K562 (cell line): Measurements from ENCODE around the gene RDH16. TPM values are rescaled to one million over a fixed set of nuclear protein-coding genes. Genes with fewer than 3 reads are reported as not detected.

Experiments
- BCOR ChIP-seq: fragments of 450-650 bp; IDR thresholded peaks from 2 replicates; pipeline ENCODE4 v1.6.1; 2016
- CBFA2T2 ChIP-seq: fragments of 450-650 bp; conservative IDR thresholded peaks from 2 replicates; pipeline ENCODE4 v1.6.1; 2017; ENCODE audit warnings: mild to moderate bottlenecking
- CBX2 ChIP-seq: fragments of 200-600 bp; sonication (generic); IDR thresholded peaks from one replicate; pipeline ENCODE4 v1.6.1; 2012; ENCODE audit warnings: mild to moderate bottlenecking, low read length, inconsistent platforms; ENCODE audit not compliant: insufficient read depth, poor library complexity, severe bottlenecking
- HDAC3 ChIP-seq: fragments of 450-650 bp; IDR thresholded peaks from 2 replicates; pipeline ENCODE4 v1.6.1; 2018; ENCODE audit warnings: borderline replicate concordance, mild to moderate bottlenecking, moderate library complexity; ENCODE audit not compliant: partially characterized antibody
- JUN ChIP-seq, 2 experiments: sonication (generic) in 1 of 2; formaldehyde crosslinking in 1 of 2; IDR thresholded peaks; 2 replicates each; pipeline versions ENCODE4 v1.6.1 to v1.8.0; 2012 to 2022; ENCODE audit warnings: borderline replicate concordance in 2 of 2, mild to moderate bottlenecking in 2 of 2, improper control_type of control experiment in 1 of 2, low read depth in 1 of 2, low read length in 1 of 2, missing genetic modification reagents in 1 of 2
- KDM1A ChIP-seq, 2 experiments: fragments of 450-650 bp; IDR thresholded peaks; 2 replicates each; pipeline ENCODE4 v1.6.1; 2016; ENCODE audit warnings: mild to moderate bottlenecking in 2 of 2
- NRF1 ChIP-seq, 2 experiments: fragments of 450-650 bp; IDR thresholded peaks in 1 of 2; conservative IDR thresholded peaks in 1 of 2; 2 replicates each; pipeline ENCODE4 v1.6.1; 2014; ENCODE audit warnings: mild to moderate bottlenecking in 2 of 2
- NUFIP1 ChIP-seq: fragments of 450-650 bp; IDR thresholded peaks from 2 replicates; pipeline ENCODE4 v1.6.1; 2018; ENCODE audit not compliant: partially characterized antibody
- RCOR1 ChIP-seq, 2 experiments: IDR thresholded peaks; 2 replicates each; pipeline ENCODE4 v1.6.1; 2012; ENCODE audit warnings: low read depth in 2 of 2, low read length in 2 of 2, borderline replicate concordance in 1 of 2, improper control_type of control experiment in 1 of 2
- ZNF785 ChIP-seq: fragments of 250-450 bp; sonication (Bioruptor Pico); IDR thresholded peaks from 2 replicates; pipeline ENCODE4 v1.4.0; 2020; ENCODE audit warnings: mild to moderate bottlenecking
- ZSCAN32 ChIP-seq: fragments of 450-650 bp; formaldehyde crosslinking; IDR thresholded peaks from 2 replicates; pipeline ENCODE4 v1.4.0; 2020; ENCODE audit warnings: mild to moderate bottlenecking, moderate library complexity
- polyA plus RNA-seq, 8 experiments: library from polyadenylated mRNA; depleted of rRNA in 4 of 8; stranded (reverse) in 5 of 8; unstranded in 3 of 8; fragments of >200 nt; fragmentation: Nextera tagmentation in 2 of 8; fragmentation: Illumina TruSeq in 1 of 8; extraction: Ambion mirVana in 2 of 8; extraction: Trizol in 1 of 8; gene quantifications; 2 replicates each; pipeline versions ENCODE4 v1.2.1 to v1.2.3, GENCODE V29; 2011 to 2014; ENCODE audit warnings: inconsistent platforms in 1 of 8, missing spikeins in 1 of 8
- total RNA-seq, 7 experiments: library from RNA; depleted of rRNA in 6 of 7; stranded (reverse); fragments of >200 nt in 6 of 7; fragmentation: Illumina TruSeq in 2 of 7; extraction: Trizol in 2 of 7; gene quantifications; 2 replicates each; pipeline versions ENCODE4 v1.2.1 to v1.2.3, GENCODE V29; 2011 to 2021; ENCODE audit warnings: low replicate concordance in 1 of 7
- TF ChIP-seq, protein P1 (sequence below): fragments of 450-650 bp; IDR thresholded peaks from 2 replicates; pipeline ENCODE4 v1.6.1; 2016; ENCODE audit warnings: missing biosample characterization, missing genetic modification characterization
- TF ChIP-seq, protein P2 (sequence below): fragments of 250-450 bp; sonication (Bioruptor Pico); IDR thresholded peaks from 2 replicates; pipeline ENCODE4 v1.8.0; 2022; ENCODE audit warnings: moderate library complexity, mild to moderate bottlenecking, inconsistent platforms
- TF ChIP-seq, protein P3 (sequence below): fragments of 250-450 bp; sonication (Bioruptor Pico); IDR thresholded peaks from 2 replicates; pipeline ENCODE4 v1.4.0; 2020
- TF ChIP-seq, protein P4 (sequence below): fragments of 450-650 bp; IDR thresholded peaks from 2 replicates; pipeline ENCODE4 v1.6.1; 2017; ENCODE audit warnings: antibody characterized with exemption
- TF ChIP-seq, protein P5 (sequence below), 2 experiments: IDR thresholded peaks; 2 replicates each; pipeline ENCODE4 v1.6.1; 2012; ENCODE audit warnings: improper control_type of control experiment in 2 of 2, low read depth in 2 of 2, low read length in 2 of 2, borderline replicate concordance in 1 of 2
- TF ChIP-seq, protein P6 (sequence below), 3 experiments: fragments of 200-800 bp in 1 of 3; sonication (Bioruptor generic) in 1 of 3; sonication (generic) in 1 of 3; formaldehyde crosslinking in 1 of 3; IDR thresholded peaks; 2 replicates each; pipeline versions ENCODE4 v1.6.1 to v1.8.0; 2016 to 2022; ENCODE audit warnings: mild to moderate bottlenecking in 2 of 3, missing compliant biosample characterization in 2 of 3, missing genetic modification characterization in 2 of 3, missing genetic modification reagents in 1 of 3

Gene RDH16
- total and polyA plus RNA-seq, 9 of the 15 experiments (the other 6 are each of a cell fraction or from before 2014, with no cell fraction given): 0.11 to 0.52 (median 0.22) TPM; not detected in 1

DNA sequence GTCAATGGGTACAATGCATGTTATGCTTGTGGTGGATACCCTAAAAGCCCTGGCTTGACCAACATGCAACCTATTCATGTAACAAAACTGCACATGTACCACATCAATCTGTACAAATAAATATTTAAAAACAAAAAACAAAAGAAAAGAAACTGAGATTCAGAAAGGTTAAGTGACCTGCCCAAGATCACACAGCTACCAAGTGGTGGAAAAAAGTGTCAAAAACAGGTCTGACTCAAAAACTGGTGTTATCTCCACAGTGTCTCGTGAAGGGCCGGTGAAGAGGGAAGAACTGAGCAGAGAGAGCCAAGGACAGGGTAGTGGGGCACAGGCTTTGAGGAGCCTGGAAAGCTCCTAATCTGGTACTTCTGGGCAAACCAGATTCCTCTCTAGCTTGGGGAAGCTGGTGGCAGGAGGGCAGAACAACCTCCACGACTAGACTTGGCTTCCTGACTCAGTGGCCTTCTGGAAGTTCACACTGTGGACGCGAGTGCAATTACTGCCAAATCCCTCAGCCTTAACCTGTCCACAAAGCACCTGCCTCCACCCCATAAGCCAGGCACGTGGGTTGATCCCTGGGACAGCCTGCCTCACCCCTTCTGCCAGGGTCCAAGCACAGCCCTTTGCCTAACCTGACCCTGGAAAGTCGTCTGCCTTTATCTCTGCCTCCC lies 33.4 kb upstream of the RDH16 start (continued):
- no peak for TF ChIP-seq HDAC3
- TF ChIP-seq, protein P1, sequence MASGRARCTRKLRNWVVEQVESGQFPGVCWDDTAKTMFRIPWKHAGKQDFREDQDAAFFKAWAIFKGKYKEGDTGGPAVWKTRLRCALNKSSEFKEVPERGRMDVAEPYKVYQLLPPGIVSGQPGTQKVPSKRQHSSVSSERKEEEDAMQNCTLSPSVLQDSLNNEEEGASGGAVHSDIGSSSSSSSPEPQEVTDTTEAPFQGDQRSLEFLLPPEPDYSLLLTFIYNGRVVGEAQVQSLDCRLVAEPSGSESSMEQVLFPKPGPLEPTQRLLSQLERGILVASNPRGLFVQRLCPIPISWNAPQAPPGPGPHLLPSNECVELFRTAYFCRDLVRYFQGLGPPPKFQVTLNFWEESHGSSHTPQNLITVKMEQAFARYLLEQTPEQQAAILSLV (tag): no peak
- TF ChIP-seq, protein P2, sequence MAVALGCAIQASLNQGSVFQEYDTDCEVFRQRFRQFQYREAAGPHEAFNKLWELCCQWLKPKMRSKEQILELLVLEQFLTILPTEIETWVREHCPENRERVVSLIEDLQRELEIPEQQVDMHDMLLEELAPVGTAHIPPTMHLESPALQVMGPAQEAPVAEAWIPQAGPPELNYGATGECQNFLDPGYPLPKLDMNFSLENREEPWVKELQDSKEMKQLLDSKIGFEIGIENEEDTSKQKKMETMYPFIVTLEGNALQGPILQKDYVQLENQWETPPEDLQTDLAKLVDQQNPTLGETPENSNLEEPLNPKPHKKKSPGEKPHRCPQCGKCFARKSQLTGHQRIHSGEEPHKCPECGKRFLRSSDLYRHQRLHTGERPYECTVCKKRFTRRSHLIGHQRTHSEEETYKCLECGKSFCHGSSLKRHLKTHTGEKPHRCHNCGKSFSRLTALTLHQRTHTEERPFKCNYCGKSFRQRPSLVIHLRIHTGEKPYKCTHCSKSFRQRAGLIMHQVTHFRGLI (CRISPR knock-in tag): no peak
- TF ChIP-seq, protein P3, sequence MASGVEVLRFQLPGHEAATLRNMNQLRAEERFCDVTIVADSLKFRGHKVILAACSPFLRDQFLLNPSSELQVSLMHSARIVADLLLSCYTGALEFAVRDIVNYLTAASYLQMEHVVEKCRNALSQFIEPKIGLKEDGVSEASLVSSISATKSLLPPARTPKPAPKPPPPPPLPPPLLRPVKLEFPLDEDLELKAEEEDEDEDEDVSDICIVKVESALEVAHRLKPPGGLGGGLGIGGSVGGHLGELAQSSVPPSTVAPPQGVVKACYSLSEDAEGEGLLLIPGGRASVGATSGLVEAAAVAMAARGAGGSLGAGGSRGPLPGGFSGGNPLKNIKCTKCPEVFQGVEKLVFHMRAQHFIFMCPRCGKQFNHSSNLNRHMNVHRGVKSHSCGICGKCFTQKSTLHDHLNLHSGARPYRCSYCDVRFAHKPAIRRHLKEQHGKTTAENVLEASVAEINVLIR (CRISPR knock-in tag): no peak
- TF ChIP-seq ZSCAN32: no peak
- TF ChIP-seq, protein P4, sequence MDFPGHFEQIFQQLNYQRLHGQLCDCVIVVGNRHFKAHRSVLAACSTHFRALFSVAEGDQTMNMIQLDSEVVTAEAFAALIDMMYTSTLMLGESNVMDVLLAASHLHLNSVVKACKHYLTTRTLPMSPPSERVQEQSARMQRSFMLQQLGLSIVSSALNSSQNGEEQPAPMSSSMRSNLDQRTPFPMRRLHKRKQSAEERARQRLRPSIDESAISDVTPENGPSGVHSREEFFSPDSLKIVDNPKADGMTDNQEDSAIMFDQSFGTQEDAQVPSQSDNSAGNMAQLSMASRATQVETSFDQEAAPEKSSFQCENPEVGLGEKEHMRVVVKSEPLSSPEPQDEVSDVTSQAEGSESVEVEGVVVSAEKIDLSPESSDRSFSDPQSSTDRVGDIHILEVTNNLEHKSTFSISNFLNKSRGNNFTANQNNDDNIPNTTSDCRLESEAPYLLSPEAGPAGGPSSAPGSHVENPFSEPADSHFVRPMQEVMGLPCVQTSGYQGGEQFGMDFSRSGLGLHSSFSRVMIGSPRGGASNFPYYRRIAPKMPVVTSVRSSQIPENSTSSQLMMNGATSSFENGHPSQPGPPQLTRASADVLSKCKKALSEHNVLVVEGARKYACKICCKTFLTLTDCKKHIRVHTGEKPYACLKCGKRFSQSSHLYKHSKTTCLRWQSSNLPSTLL: no peak
- no peak for TF ChIP-seq NRF1 (conservative IDR thresholded peaks at IDR 0.05 in 1 of 2, IDR thresholded peaks at IDR 0.05 in 1 of 2)
- no peak for TF ChIP-seq ZNF785
- no peak for TF ChIP-seq CBX2
- TF ChIP-seq JUN (IDR thresholded peaks at IDR 0.05; ENCODE audit: borderline replicate concordance, low read depth, low read length): no peak
- TF ChIP-seq JUN (CRISPR knock-in tag; IDR thresholded peaks at IDR 0.05; ENCODE audit: borderline replicate concordance): no peak
- no peak for TF ChIP-seq CBFA2T2
- no peak for TF ChIP-seq NUFIP1
- peak; percentile 98 for TF ChIP-seq BCOR
- TF ChIP-seq, protein P5, sequence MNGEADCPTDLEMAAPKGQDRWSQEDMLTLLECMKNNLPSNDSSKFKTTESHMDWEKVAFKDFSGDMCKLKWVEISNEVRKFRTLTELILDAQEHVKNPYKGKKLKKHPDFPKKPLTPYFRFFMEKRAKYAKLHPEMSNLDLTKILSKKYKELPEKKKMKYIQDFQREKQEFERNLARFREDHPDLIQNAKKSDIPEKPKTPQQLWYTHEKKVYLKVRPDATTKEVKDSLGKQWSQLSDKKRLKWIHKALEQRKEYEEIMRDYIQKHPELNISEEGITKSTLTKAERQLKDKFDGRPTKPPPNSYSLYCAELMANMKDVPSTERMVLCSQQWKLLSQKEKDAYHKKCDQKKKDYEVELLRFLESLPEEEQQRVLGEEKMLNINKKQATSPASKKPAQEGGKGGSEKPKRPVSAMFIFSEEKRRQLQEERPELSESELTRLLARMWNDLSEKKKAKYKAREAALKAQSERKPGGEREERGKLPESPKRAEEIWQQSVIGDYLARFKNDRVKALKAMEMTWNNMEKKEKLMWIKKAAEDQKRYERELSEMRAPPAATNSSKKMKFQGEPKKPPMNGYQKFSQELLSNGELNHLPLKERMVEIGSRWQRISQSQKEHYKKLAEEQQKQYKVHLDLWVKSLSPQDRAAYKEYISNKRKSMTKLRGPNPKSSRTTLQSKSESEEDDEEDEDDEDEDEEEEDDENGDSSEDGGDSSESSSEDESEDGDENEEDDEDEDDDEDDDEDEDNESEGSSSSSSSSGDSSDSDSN (IDR thresholded peaks at IDR 0.05; ENCODE audit: borderline replicate concordance in 1 of 2, low read depth in 2 of 2, low read length in 2 of 2): no peak
- TF ChIP-seq KDM1A (IDR thresholded peaks at IDR 0.05): peak; percentile 81 to 92
- TF ChIP-seq RCOR1 (IDR thresholded peaks at IDR 0.05; ENCODE audit: borderline replicate concordance in 1 of 2, low read depth in 2 of 2, low read length in 2 of 2): 0 out of 4 replicates have a peak, but pooled peaks of 1 of the 2 experiments have one; percentile 32
- TF ChIP-seq, protein P6, sequence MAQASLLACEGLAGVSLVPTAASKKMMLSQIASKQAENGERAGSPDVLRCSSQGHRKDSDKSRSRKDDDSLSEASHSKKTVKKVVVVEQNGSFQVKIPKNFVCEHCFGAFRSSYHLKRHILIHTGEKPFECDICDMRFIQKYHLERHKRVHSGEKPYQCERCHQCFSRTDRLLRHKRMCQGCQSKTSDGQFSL (CRISPR knock-in tag; IDR thresholded peaks at IDR 0.05): no peak
- TF ChIP-seq, protein P6 (tag; IDR thresholded peaks at IDR 0.05): no peak
